Activated B cell treated with CpG ODN at 0.5 μM for 24 hours (primary cell): Measurements from ENCODE around the gene ZNF783. TPM values are rescaled to one million over a fixed set of nuclear protein-coding genes. Genes with fewer than 3 reads are reported as not detected.

ENCODE experiments used
- ATAC-seq: fragments of 200-7000 bp; cut with Tn5 transposase; one replicate; pipeline ENCODE4 v1.10.0; 2021; ENCODE audit warnings: low read depth, mild to moderate bottlenecking, moderate library complexity
- CTCF ChIA-PET: fragments of 350-600 bp; sonication (Branson Sonifier 250); formaldehyde crosslinking; loops from one replicate; lab custom pipeline; 2021; ENCODE audit warnings: antibody characterized with exemption; lab: Charles Lee
- POLR2A ChIA-PET: fragments of 350-600 bp; sonication (Branson Sonifier 250); formaldehyde crosslinking; loops from one replicate; lab custom pipeline; 2021; ENCODE audit warnings: antibody characterized with exemption; lab: Charles Lee
- DNase-seq: peaks from one replicate; pipeline ENCODE4 v3.0.0; 2022
- H3K27ac Mint-ChIP-seq: one replicate; pipeline ENCODE4 v1.8.0; 2020; ENCODE audit warnings: mixed read lengths
- H3K27me3 Mint-ChIP-seq: one replicate; pipeline ENCODE4 v1.8.0; 2021; ENCODE audit warnings: mixed read lengths
- H3K36me3 Mint-ChIP-seq: one replicate; pipeline ENCODE4 v1.8.0; 2021; ENCODE audit warnings: low read depth, mixed read lengths
- H3K4me1 Mint-ChIP-seq: one replicate; pipeline ENCODE4 v1.8.0; 2021; ENCODE audit warnings: mixed read lengths
- H3K4me3 Mint-ChIP-seq: one replicate; pipeline ENCODE4 v1.8.0; 2020; ENCODE audit warnings: mild to moderate bottlenecking, mixed read lengths
- H3K9me3 Mint-ChIP-seq: one replicate; pipeline ENCODE4 v1.8.0; 2020; ENCODE audit warnings: mixed read lengths
- intact Hi-C: fragments of 100-400 bp; cut with micrococcal nuclease; formaldehyde crosslinking; loops from one replicate; pipeline ENCODE4 v1.15.1; 2024
- total RNA-seq: library from RNA; stranded (reverse); gene quantifications from 2 replicates; pipeline ENCODE4 v1.2.3, GENCODE V29; 2022
- TF ChIP-seq, protein P1 (sequence below): fragments of 200-600 bp; IDR thresholded peaks from one replicate; pipeline ENCODE4 v1.8.0; 2022; ENCODE audit warnings: antibody characterized with exemption, mild to moderate bottlenecking

ZNF783 gene
- total RNA-seq, 1 donor from 2014 or later: 34.1 TPM

DNA sequence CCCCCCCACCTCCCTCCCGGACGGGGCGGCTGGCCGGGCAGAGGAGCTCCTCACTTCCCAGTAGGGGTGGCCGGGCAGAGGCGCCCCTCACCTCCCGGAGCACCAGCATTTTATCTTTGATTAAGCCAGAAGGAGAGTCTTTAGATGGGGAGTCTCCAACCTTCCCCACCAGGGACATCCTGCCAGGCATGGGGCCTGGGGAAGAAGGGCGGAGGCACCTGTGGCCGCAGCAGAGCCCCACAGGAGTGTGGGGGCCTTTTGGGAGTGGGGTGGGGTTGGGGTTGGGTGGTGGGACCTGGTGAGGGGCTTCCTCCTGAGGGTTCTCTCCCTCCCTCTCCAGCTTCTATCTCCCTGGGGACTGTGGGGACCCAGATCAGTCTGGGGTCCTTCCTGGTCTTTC is 18.2 kb downstream of the ZNF783 start:
- Mint-ChIP-seq H3K4me3 (no peak overlapping the region), H3K9me3 (no peaks in the 10 kb centered on the region), H3K4me1 (peaks cover 9% of the 10 kb centered on the region), H3K27me3 (no peaks in the 10 kb centered on the region), H3K27ac (no peak overlapping the region), H3K36me3 (peaks cover 52% of the 10 kb centered on the region)
- intact Hi-C loops: loop anchor here (10.0 kb wide), 1 partner anchor 395 kb away; the partner anchor contains the start of gene EZH2
- ChIA-PET POLR2A (no interaction called here), CTCF (no interaction called here)
- TF ChIP-seq, protein P1, sequence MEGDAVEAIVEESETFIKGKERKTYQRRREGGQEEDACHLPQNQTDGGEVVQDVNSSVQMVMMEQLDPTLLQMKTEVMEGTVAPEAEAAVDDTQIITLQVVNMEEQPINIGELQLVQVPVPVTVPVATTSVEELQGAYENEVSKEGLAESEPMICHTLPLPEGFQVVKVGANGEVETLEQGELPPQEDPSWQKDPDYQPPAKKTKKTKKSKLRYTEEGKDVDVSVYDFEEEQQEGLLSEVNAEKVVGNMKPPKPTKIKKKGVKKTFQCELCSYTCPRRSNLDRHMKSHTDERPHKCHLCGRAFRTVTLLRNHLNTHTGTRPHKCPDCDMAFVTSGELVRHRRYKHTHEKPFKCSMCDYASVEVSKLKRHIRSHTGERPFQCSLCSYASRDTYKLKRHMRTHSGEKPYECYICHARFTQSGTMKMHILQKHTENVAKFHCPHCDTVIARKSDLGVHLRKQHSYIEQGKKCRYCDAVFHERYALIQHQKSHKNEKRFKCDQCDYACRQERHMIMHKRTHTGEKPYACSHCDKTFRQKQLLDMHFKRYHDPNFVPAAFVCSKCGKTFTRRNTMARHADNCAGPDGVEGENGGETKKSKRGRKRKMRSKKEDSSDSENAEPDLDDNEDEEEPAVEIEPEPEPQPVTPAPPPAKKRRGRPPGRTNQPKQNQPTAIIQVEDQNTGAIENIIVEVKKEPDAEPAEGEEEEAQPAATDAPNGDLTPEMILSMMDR: no peak
- no peak for DNase-seq
- no peak for ATAC-seq

DNA sequence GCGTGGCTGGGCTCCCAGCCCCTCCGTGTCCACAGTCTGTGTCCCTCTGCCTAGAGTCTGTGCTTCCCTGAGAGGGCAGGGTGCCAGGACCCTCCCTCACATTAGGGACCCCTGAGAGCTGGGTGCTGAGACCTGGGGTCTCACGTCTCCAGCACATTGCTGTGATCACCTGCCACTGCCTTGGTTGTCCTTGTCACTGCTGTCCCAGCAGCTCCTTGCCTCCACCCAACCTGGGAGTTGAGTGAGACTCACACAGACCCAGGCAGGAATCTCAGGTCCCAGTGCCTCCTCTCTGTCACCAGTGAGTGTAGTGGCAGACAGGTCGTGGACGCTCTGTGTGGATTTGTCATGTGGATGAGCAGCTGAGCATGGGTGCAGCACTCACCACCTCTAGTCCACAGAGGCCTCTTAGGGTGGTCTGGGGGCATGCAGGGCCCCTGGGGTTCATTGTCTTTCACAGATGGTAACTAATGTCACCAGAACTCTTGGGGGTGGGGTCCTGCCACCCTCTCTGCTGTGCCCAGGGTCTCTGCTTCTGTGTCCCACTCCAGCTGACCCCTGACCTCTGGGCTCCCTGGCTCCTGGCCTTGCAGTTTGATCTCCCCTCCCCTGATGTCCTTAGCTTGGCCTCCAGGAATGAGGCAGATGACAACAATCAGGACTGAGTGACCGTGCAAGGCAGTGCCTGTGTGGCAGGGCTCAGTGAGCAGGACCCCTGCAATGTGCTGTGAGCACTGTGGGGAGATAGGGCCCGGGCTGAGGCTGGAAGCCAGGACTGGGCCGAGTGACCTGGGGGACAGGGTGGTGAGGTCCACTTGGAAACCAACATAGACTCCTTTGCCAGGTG is 18.9 kb downstream of the ZNF783 start:
- Mint-ChIP-seq H3K36me3 (peaks cover 48% of the 10 kb centered on the region), H3K4me1 (peaks cover 13% of the 10 kb centered on the region), H3K27me3 (no peaks in the 10 kb centered on the region), H3K9me3 (no peaks in the 10 kb centered on the region), H3K27ac (no peak overlapping the region), H3K4me3 (no peak overlapping the region)
- DNase-seq (no peak), ATAC-seq (no peak)
- intact Hi-C loops: loop anchor here (10.0 kb wide), 1 partner anchor 396 kb away; the partner anchor contains the start of gene EZH2
- POLR2A ChIA-PET: no interaction called here
- CTCF ChIA-PET: no interaction called here
- TF ChIP-seq, protein P1: no peak

DNA sequence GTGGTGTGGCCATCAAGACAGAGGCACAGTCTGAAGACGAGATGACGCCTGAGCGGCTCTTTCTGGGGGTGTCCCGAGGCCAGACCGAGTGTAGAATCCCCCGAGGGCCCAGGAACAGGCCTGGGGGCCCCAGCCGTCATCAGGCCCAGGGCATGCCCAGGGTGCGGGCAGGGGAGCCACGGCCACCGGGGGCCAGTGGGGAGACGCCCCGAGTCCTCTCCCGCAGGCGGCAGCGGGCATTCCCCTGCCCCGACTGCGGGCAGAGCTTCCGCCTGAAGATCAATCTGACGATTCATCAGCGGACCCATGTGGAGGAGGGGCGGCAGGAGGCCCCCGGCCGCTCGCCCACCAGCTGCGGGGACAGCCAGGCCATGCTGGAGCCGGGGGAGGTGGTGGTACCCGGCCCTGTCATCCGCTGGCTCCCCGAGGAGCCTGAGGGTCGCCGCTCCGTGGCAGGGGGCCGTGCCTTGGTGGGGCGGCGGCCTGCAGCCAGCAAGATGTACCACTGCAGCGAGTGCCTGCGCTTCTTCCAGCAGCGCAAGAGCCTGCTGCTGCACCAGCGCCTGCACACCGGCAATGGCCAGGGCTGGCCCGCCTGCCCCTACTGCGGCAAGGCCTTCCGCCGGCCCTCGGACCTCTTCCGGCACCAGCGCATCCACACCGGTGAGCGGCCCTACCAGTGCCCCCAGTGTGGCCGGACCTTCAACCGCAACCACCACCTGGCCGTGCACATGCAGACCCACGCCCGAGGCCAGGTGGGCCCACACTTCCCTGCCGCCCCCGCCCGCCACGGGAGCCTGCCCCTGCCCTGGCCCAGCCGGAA is 19.7 kb downstream of the ZNF783 start:
- DNase-seq (no peak), ATAC-seq (no peak)
- TF ChIP-seq, protein P1: no peak
- Mint-ChIP-seq H3K4me3 (no peak overlapping the region), H3K27ac (no peak overlapping the region), H3K36me3 (peaks cover 43% of the 10 kb centered on the region), H3K27me3 (no peaks in the 10 kb centered on the region), H3K4me1 (peaks cover 21% of the 10 kb centered on the region), H3K9me3 (no peaks in the 10 kb centered on the region)
- ChIA-PET CTCF (no interaction called here), POLR2A (no interaction called here)
- intact Hi-C loops: loop anchor here (10.0 kb wide), 1 partner anchor 397 kb away; the partner anchor contains the start of gene EZH2

DNA sequence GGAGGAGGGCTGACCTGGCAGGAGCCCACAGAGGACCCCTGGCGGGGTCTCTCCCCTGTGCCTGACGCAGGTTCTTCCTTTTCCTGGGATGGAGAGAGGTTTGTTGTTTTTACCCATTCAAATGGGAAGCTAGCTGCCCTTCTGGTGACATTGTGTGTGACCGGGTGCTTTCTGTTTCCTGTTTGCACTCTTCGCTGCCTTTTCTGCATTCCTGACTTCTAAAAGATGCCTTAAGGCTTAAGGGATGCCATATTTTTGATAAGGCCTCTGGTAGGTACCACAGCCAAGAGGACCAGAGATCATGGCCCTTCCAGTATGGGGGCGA is 20.3 kb downstream of the ZNF783 start:
- POLR2A ChIA-PET: no interaction called here
- Mint-ChIP-seq H3K27ac (no peak overlapping the region), H3K4me1 (peaks cover 26% of the 10 kb centered on the region), H3K4me3 (no peak overlapping the region), H3K27me3 (no peaks in the 10 kb centered on the region), H3K9me3 (no peaks in the 10 kb centered on the region), H3K36me3 (peaks cover 38% of the 10 kb centered on the region)
- CTCF ChIA-PET: no interaction called here
- TF ChIP-seq, protein P1: no peak
- intact Hi-C loops: loop anchor here (10.0 kb wide), 1 partner anchor 397 kb away; the partner anchor contains the start of gene EZH2
- DNase-seq (no peak), ATAC-seq (no peak)

DNA sequence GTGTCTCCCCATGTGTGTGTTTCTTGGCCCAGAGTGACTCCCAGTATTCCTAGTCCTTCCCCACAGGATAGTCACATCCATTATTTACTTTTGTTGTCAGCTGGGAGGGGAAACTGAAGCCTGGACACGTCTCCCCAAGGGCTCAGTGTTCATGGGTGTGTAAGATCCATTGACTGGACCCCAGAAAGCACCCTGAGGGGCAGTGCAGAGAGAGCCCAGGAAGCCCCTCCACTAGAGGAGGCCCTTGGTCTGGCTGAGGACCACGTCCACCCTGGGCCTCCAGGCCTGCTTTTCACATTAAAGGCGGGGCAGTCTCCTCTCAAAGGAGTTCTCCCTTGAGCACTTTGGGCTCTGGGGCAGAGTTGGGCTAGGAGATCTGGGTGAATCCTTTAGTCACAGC is 21.3 kb downstream of the ZNF783 start:
- H3K4me3 Mint-ChIP-seq: no peak overlapping the region
- DNase-seq: no peak
- H3K27me3 Mint-ChIP-seq: no peaks in the 10 kb centered on the region
- CTCF ChIA-PET: interaction anchor here (2.0 to 3.2 kb wide), 2 partner anchors 21 to 88 kb away, joined by 8 to 19 read pairs; partner anchors contain the start of genes ZNF282 and ZNF783
- TF ChIP-seq, protein P1: no peak
- H3K4me1 Mint-ChIP-seq: peaks cover 27% of the 10 kb centered on the region
- intact Hi-C loops: loop anchor here (10.0 kb wide), 1 partner anchor 399 kb away; the partner anchor contains the start of gene EZH2
- POLR2A ChIA-PET: no interaction called here
- no peaks in the 10 kb centered on the region for H3K9me3 Mint-ChIP-seq
- no peak overlapping the region for H3K27ac Mint-ChIP-seq
- ATAC-seq: no peak
- peaks cover 35% of the 10 kb centered on the region for H3K36me3 Mint-ChIP-seq
